Liver (tissue), 9 donors: Measurements from ENCODE around the gene MICAL2. TPM values are rescaled to one million over a fixed set of nuclear protein-coding genes. Genes with fewer than 3 reads are reported as not detected.

Experiments
- DNase-seq: peaks from one replicate; pipeline ENCODE4 v3.0.0-alpha.2; 2017; ENCODE audit warnings: low spot score
- H3K27ac ChIP-seq, 2 donors: one replicate each; pipeline ENCODE4 v1.7.0; 2013; ENCODE audit warnings: inconsistent platforms in 2 of 2, low read length in 2 of 2, control low read depth in 1 of 2, low read depth in 1 of 2, mild to moderate bottlenecking in 1 of 2
- H3K27me3 ChIP-seq, 4 donors: one replicate each; pipeline versions ENCODE4 v1.6.1 to v1.7.0; 2013; ENCODE audit warnings: low read length in 3 of 4, inconsistent platforms in 1 of 4, mild to moderate bottlenecking in 1 of 4, moderate library complexity in 1 of 4; ENCODE audit not compliant: control insufficient read depth in 4 of 4, insufficient read depth in 4 of 4
- H3K36me3 ChIP-seq, 4 donors: one replicate each; pipeline versions ENCODE4 v1.6.1 to v1.7.0; 2013; ENCODE audit warnings: low read length in 3 of 4, mild to moderate bottlenecking in 3 of 4, low read depth in 1 of 4, moderate library complexity in 1 of 4; ENCODE audit not compliant: control insufficient read depth in 4 of 4, insufficient read depth in 3 of 4
- H3K4me1 ChIP-seq, 4 donors: one replicate each; pipeline versions ENCODE4 v1.6.1 to v1.7.0; 2013; ENCODE audit warnings: low read length in 3 of 4, mild to moderate bottlenecking in 3 of 4, moderate library complexity in 1 of 4; ENCODE audit not compliant: control insufficient read depth in 4 of 4, insufficient read depth in 4 of 4
- H3K4me3 ChIP-seq, 3 donors: one replicate each; pipeline versions ENCODE4 v1.6.1 to v1.7.0; 2013; ENCODE audit warnings: low read length in 3 of 3, control low read depth in 1 of 3, low read depth in 1 of 3, mild to moderate bottlenecking in 1 of 3
- H3K9ac ChIP-seq, 2 donors: one replicate each; pipeline ENCODE4 v1.7.0; 2013; ENCODE audit warnings: low read length in 2 of 2, mild to moderate bottlenecking in 2 of 2, moderate library complexity in 2 of 2, control low read depth in 1 of 2, low read depth in 1 of 2
- H3K9me3 ChIP-seq, 4 donors: one replicate each; pipeline versions ENCODE4 v1.6.1 to v1.7.0; 2013; ENCODE audit warnings: low read length in 3 of 4; ENCODE audit not compliant: control insufficient read depth in 4 of 4
- ATF3 ChIP-seq: IDR thresholded peaks from 2 replicates; pipeline ENCODE4 v1.6.1; 2016; ENCODE audit warnings: antibody characterized with exemption
- CTCF ChIP-seq: fragments of 150-350 bp; IDR thresholded peaks from 2 replicates; pipeline ENCODE4 v1.5.1; 2017; ENCODE audit warnings: improper control_type of control experiment, low read depth, low read length; ENCODE audit not compliant: missing input control
- EGR1 ChIP-seq, 2 donors: IDR thresholded peaks; 2 replicates each; pipeline ENCODE4 v1.6.1; 2016 to 2018; ENCODE audit warnings: antibody characterized with exemption in 2 of 2, low read depth in 2 of 2
- FOXA1 ChIP-seq: IDR thresholded peaks from 2 replicates; pipeline ENCODE4 v1.6.1; 2016; ENCODE audit warnings: antibody characterized with exemption
- GABPA ChIP-seq, 2 donors: IDR thresholded peaks in 1 of 2; conservative IDR thresholded peaks in 1 of 2; 2 replicates each; pipeline ENCODE4 v1.6.1; 2016; ENCODE audit warnings: antibody characterized with exemption in 2 of 2, mild to moderate bottlenecking in 1 of 2, moderate library complexity in 1 of 2
- HNF4A ChIP-seq, 2 donors: conservative IDR thresholded peaks; 2 replicates each; pipeline ENCODE4 v1.6.1; 2016; ENCODE audit warnings: antibody characterized with exemption in 2 of 2, mild to moderate bottlenecking in 2 of 2
- HNF4G ChIP-seq: IDR thresholded peaks from 2 replicates; pipeline ENCODE4 v1.6.1; 2016; ENCODE audit warnings: antibody characterized with exemption
- JUND ChIP-seq, 2 donors: IDR thresholded peaks; 2 replicates each; pipeline ENCODE4 v1.6.1; 2016; ENCODE audit warnings: antibody characterized with exemption in 2 of 2
- MAX ChIP-seq: IDR thresholded peaks from 2 replicates; pipeline ENCODE4 v1.6.1; 2016; ENCODE audit warnings: antibody characterized with exemption
- NR2F2 ChIP-seq: IDR thresholded peaks from 2 replicates; pipeline ENCODE4 v1.6.1; 2016; ENCODE audit warnings: antibody characterized with exemption
- RAD21 ChIP-seq, 2 donors: IDR thresholded peaks; 2 replicates each; pipeline ENCODE4 v1.6.1; 2016; ENCODE audit warnings: antibody characterized with exemption in 2 of 2, mild to moderate bottlenecking in 2 of 2
- RXRA ChIP-seq, 2 donors: IDR thresholded peaks; 2 replicates each; pipeline ENCODE4 v1.6.1; 2017 to 2018; ENCODE audit warnings: antibody characterized with exemption in 2 of 2, mild to moderate bottlenecking in 1 of 2
- SP1 ChIP-seq: IDR thresholded peaks from 2 replicates; pipeline ENCODE4 v1.6.1; 2018; ENCODE audit warnings: antibody characterized with exemption, mild to moderate bottlenecking
- TAF1 ChIP-seq: conservative IDR thresholded peaks from 2 replicates; pipeline ENCODE4 v1.6.1; 2016; ENCODE audit warnings: antibody characterized with exemption, mild to moderate bottlenecking
- YY1 ChIP-seq: IDR thresholded peaks from 2 replicates; pipeline ENCODE4 v1.6.1; 2016; ENCODE audit warnings: antibody characterized with exemption, mild to moderate bottlenecking
- WGBS: extraction: QIAGEN DNeasy Blood & Tissue Kit; methylation state at CpG from one replicate; pipeline ENCODE4 v1.1.7; 2013; 5-methylcytosine and 5-hydroxymethylcytosine counted together
- polyA plus RNA-seq, 2 donors: library from polyadenylated mRNA; stranded (reverse) in 1 of 2; unstranded in 1 of 2; fragments of 200-250 nt in 1 of 2; fragments of >200 nt in 1 of 2; fragmentation: Nextera tagmentation in 1 of 2; extraction: Ambion mirVana in 1 of 2; gene quantifications; one replicate each; pipeline versions ENCODE4 v1.2.1 to v1.2.3, GENCODE V29; 2013 to 2015
- total RNA-seq, 2 donors: library from RNA; depleted of rRNA; stranded (reverse); fragments of >200 nt; gene quantifications; one replicate each; pipeline ENCODE4 v1.2.3, GENCODE V29; 2014
- TF ChIP-seq, protein P1 (sequence below): IDR thresholded peaks from 2 replicates; pipeline ENCODE4 v1.6.1; 2016; ENCODE audit warnings: antibody characterized with exemption, mild to moderate bottlenecking
- TF ChIP-seq, protein P2 (sequence below): IDR thresholded peaks from 2 replicates; pipeline ENCODE4 v1.6.1; 2016; ENCODE audit warnings: antibody characterized with exemption
- donor health status: healthy.
- donor health status: healthy.
- donor health status: healthy.
- donor health status: healthy.
- donor health status: healthy.

The MICAL2 gene
- total and polyA plus RNA-seq, 4 donors, result 17.5 to 113 (median 42.9) TPM

DNA sequence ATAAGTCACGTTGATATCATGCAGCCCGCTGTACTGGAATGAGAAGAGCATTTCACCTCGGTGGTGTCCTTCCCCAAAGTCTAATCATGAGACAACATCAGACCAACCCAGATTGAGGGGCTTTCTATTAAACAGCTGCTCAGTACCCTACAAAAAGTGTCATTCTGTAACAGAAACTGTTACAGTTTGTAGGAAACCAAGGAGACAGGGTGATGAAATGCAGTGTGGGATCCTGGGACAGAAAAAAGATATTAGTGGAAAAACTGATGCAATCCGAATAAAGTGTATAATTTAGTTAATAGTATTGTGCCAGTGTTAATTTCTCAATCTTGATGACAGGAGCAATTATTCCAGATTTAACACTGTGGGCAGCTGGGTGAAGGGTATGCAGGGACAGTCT, 128.0 kb downstream of the MICAL2 start:
- Histone ChIP-seq H3K4me1 (peaks cover 8 to 35% (median 27%) of the 10 kb centered on the region in 4 donors), H3K36me3 (peaks cover 0 to 4% (median 1%) of the 10 kb centered on the region in 4 donors), H3K27me3 (no peaks in the 10 kb centered on the region), H3K9me3 (no peaks in the 10 kb centered on the region), H3K27ac (no peak overlapping the region), H3K9ac (no peak overlapping the region), H3K4me3 (no peak overlapping the region)
- DNase-seq, result no peak
- 90% methylated on average over 4 of the region's 4 CpGs for WGBS
- TF ChIP-seq GABPA (IDR thresholded peaks at IDR 0.05 in 1 of 2, conservative IDR thresholded peaks at IDR 0.05 in 1 of 2), result no peak
- TF ChIP-seq FOXA1, result no peak
- TF ChIP-seq JUND (IDR thresholded peaks at IDR 0.05), result no peak
- TF ChIP-seq, protein P1, sequence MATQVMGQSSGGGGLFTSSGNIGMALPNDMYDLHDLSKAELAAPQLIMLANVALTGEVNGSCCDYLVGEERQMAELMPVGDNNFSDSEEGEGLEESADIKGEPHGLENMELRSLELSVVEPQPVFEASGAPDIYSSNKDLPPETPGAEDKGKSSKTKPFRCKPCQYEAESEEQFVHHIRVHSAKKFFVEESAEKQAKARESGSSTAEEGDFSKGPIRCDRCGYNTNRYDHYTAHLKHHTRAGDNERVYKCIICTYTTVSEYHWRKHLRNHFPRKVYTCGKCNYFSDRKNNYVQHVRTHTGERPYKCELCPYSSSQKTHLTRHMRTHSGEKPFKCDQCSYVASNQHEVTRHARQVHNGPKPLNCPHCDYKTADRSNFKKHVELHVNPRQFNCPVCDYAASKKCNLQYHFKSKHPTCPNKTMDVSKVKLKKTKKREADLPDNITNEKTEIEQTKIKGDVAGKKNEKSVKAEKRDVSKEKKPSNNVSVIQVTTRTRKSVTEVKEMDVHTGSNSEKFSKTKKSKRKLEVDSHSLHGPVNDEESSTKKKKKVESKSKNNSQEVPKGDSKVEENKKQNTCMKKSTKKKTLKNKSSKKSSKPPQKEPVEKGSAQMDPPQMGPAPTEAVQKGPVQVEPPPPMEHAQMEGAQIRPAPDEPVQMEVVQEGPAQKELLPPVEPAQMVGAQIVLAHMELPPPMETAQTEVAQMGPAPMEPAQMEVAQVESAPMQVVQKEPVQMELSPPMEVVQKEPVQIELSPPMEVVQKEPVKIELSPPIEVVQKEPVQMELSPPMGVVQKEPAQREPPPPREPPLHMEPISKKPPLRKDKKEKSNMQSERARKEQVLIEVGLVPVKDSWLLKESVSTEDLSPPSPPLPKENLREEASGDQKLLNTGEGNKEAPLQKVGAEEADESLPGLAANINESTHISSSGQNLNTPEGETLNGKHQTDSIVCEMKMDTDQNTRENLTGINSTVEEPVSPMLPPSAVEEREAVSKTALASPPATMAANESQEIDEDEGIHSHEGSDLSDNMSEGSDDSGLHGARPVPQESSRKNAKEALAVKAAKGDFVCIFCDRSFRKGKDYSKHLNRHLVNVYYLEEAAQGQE, result no peak
- TF ChIP-seq, protein P2, sequence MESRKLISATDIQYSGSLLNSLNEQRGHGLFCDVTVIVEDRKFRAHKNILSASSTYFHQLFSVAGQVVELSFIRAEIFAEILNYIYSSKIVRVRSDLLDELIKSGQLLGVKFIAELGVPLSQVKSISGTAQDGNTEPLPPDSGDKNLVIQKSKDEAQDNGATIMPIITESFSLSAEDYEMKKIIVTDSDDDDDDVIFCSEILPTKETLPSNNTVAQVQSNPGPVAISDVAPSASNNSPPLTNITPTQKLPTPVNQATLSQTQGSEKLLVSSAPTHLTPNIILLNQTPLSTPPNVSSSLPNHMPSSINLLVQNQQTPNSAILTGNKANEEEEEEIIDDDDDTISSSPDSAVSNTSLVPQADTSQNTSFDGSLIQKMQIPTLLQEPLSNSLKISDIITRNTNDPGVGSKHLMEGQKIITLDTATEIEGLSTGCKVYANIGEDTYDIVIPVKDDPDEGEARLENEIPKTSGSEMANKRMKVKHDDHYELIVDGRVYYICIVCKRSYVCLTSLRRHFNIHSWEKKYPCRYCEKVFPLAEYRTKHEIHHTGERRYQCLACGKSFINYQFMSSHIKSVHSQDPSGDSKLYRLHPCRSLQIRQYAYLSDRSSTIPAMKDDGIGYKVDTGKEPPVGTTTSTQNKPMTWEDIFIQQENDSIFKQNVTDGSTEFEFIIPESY, result no peak
- TF ChIP-seq HNF4G, result no peak
- no peak for TF ChIP-seq EGR1 (IDR thresholded peaks at IDR 0.05; ENCODE audit: low read depth in 2 of 2)
- TF ChIP-seq TAF1, result no peak
- no peak for TF ChIP-seq SP1
- TF ChIP-seq CTCF, result no peak
- no peak for TF ChIP-seq MAX
- TF ChIP-seq ATF3, result no peak
- TF ChIP-seq RXRA (IDR thresholded peaks at IDR 0.05), result no peak
- no peak for TF ChIP-seq YY1
- TF ChIP-seq RAD21 (IDR thresholded peaks at IDR 0.05), result no peak
- no peak for TF ChIP-seq NR2F2
- TF ChIP-seq HNF4A (conservative IDR thresholded peaks at IDR 0.05), result no peak
